ENCODE results near the gene PDGFB.

The PDGFB gene

DNA sequence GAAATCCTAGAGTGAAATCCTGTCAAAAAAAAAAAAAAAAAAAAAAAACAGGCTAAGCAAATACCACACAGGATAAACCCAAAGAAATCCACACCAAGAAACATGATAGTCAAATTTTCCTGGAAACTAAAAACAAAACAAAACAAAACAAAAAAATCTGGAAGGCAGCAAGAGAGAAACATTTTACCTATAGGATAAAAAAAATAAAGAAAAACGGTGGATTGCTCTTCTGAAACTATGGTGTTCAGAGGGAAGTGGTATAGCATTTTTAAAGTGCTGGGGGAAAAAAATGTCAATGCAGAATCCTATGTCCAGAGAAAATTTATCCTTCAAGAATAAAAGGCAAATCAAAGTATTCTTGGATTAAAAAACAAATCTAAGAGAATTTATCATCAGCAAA is 50.7 kb downstream of the PDGFB start:
- in situ Hi-C loops (cut with HindIII; ENCODE audit: low sequenced_read_pairs) = no loop called here
- TF ChIP-seq, protein P1, sequence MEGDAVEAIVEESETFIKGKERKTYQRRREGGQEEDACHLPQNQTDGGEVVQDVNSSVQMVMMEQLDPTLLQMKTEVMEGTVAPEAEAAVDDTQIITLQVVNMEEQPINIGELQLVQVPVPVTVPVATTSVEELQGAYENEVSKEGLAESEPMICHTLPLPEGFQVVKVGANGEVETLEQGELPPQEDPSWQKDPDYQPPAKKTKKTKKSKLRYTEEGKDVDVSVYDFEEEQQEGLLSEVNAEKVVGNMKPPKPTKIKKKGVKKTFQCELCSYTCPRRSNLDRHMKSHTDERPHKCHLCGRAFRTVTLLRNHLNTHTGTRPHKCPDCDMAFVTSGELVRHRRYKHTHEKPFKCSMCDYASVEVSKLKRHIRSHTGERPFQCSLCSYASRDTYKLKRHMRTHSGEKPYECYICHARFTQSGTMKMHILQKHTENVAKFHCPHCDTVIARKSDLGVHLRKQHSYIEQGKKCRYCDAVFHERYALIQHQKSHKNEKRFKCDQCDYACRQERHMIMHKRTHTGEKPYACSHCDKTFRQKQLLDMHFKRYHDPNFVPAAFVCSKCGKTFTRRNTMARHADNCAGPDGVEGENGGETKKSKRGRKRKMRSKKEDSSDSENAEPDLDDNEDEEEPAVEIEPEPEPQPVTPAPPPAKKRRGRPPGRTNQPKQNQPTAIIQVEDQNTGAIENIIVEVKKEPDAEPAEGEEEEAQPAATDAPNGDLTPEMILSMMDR (IDR thresholded peaks at IDR 0.05; ENCODE audit: low read depth, low read length, missing control alignments) = no peak
- no peak for DNase-seq (ENCODE audit: low read depth)
- H3K4me3 ChIP-seq (ENCODE audit: low read depth, low read length) = no peak overlapping the region

DNA sequence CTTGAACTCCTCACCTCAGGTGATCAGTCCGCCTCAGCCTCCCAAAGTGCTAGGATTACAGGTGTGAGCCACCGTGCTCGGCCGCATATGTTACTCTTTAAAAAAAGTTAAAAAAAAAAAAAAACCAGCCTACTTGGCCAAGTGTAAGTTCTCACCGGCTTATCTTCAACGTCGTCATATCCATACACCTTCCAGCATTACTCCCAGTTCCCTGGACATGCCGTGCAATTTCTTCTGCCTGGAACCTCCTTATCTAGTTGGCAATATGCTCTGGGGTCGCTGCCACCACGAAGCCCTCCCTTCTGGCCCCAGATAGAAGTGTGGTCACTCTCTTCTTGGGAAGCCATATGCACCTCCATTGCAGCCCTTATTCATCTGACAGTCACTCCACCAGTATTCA is 56.0 kb downstream of the PDGFB start:
- in situ Hi-C loops (cut with HindIII; ENCODE audit: low sequenced_read_pairs) = no loop called here
- TF ChIP-seq, protein P1 (IDR thresholded peaks at IDR 0.05; ENCODE audit: low read depth, low read length, missing control alignments) = no peak
- no peak for DNase-seq (ENCODE audit: low read depth)
- no peak overlapping the region for H3K4me3 ChIP-seq (ENCODE audit: low read depth, low read length)

- no peak overlapping the region for H3K4me3 ChIP-seq (ENCODE audit: low read depth, low read length)
- DNase-seq (ENCODE audit: low read depth) = no peak
- in situ Hi-C loops (cut with HindIII; ENCODE audit: low sequenced_read_pairs) = no loop called here
- TF ChIP-seq, protein P1 (IDR thresholded peaks at IDR 0.05; ENCODE audit: low read depth, low read length, missing control alignments) = no peak
These were observed 59.2 kb downstream of the PDGFB start for GRCh38 chr22:39185601-39186012.

GRCh38 chr22:39184586-39185577 is 59.9 kb downstream of the PDGFB start:
- in situ Hi-C loops (cut with HindIII; ENCODE audit: low sequenced_read_pairs) = no loop called here
- H3K4me3 ChIP-seq (ENCODE audit: low read depth, low read length) = no peak overlapping the region
- TF ChIP-seq, protein P1 (IDR thresholded peaks at IDR 0.05; ENCODE audit: low read depth, low read length, missing control alignments) = no peak
- no peak for DNase-seq (ENCODE audit: low read depth)

DNA sequence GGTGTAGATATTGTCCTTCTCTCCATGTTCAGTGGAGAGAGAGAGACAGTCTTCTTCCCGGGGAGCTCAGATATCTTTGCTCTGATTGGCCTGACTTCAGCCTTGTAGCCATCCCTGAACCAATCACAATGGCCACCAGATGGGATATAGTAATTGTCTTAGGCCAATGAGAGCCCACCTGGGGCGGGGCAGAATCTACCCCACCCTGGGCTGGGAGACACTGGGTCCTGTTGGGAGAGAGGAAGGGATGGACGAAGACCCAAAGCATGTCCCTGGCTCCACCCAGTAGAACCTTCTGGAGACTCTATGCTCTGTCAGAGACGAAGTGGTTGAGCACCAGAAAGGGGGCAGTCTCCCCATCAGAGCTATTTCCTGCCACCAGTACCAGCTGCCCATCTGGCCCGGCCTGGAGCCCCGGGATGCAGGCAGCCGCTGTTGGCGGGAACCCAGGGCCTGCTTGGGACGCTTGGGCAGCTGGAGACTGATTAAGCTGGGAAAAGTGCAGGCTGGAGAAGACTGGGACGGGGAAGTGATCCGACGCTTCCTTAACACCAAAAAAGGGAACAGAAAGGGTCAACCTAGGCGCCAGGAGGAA is 60.7 kb downstream of the PDGFB start:
- no peak for DNase-seq (ENCODE audit: low read depth)
- no peak overlapping the region for H3K4me3 ChIP-seq (ENCODE audit: low read depth, low read length)
- TF ChIP-seq, protein P1 (IDR thresholded peaks at IDR 0.05; ENCODE audit: low read depth, low read length, missing control alignments) = no peak
- in situ Hi-C loops (cut with HindIII; ENCODE audit: low sequenced_read_pairs) = no loop called here

DNA sequence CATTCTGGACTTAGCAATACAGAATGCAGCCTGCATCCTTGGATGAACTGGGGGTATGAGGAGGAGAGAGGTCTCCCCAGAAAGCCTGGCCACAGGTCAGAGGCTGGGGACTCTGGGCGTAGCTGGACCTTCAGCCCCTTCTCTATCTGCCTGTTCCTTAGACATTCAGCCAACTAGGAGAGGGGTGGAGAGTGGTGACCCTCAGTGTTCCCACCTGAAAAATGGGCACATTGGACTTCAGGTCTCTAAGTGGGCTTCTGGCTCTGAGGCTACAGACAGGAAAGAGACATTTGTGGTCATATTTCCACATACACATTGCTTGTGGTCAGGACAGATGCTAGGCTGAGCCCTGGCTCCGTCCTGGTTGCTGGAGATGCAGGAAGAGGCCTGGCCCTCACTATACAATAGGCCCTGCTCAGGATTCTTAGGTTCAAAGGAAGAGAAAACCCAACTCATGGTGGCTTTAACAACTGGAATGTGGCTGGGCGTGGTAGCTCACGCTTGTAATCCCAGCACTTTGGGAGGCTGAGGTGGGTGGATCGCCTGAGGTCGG is 62.2 kb downstream of the PDGFB start:
- no peak overlapping the region for H3K4me3 ChIP-seq (ENCODE audit: low read depth, low read length)
- TF ChIP-seq, protein P1 (IDR thresholded peaks at IDR 0.05; ENCODE audit: low read depth, low read length, missing control alignments) = no peak
- no peak for DNase-seq (ENCODE audit: low read depth)
- in situ Hi-C loops (cut with HindIII; ENCODE audit: low sequenced_read_pairs) = no loop called here

All from astrocyte of the cerebellum (primary cell).